Thymus (tissue), 11 donors: Measurements from ENCODE around the gene KRT77. TPM values are rescaled to one million over a fixed set of nuclear protein-coding genes. Genes with fewer than 3 reads are reported as not detected.

ENCODE experiments used
- DNase-seq, 9 donors: peaks; one replicate each; pipeline ENCODE4 v3.0.0-alpha.2; 2013; ENCODE audit warnings: low spot score in 9 of 9, low read depth in 6 of 9, missing footprints in 1 of 9
- H3K27ac ChIP-seq, 2 donors: one replicate each; pipeline ENCODE4 v1.5.1; 2013; ENCODE audit warnings: control low read depth in 1 of 2, low read depth in 1 of 2, low read length in 1 of 2, mild to moderate bottlenecking in 1 of 2, moderate library complexity in 1 of 2
- H3K27me3 ChIP-seq, 2 donors: one replicate each; pipeline ENCODE4 v1.5.1; 2013; ENCODE audit warnings: low read length in 1 of 2; ENCODE audit not compliant: control insufficient read depth in 2 of 2, insufficient read depth in 1 of 2
- H3K36me3 ChIP-seq, 2 donors: one replicate each; pipeline ENCODE4 v1.5.1; 2013; ENCODE audit warnings: low read length in 1 of 2, mild to moderate bottlenecking in 1 of 2, moderate library complexity in 1 of 2; ENCODE audit not compliant: control insufficient read depth in 2 of 2, insufficient read depth in 2 of 2
- H3K4me1 ChIP-seq, 2 donors: one replicate each; pipeline ENCODE4 v1.5.1; 2013; ENCODE audit warnings: low read length in 2 of 2; ENCODE audit not compliant: control insufficient read depth in 2 of 2, insufficient read depth in 2 of 2
- H3K4me3 ChIP-seq, 2 donors: one replicate each; pipeline ENCODE4 v1.5.1; 2013; ENCODE audit warnings: low read length in 2 of 2, control low read depth in 1 of 2, mild to moderate bottlenecking in 1 of 2
- H3K9me3 ChIP-seq, 2 donors: one replicate each; pipeline ENCODE4 v1.5.1; 2013; ENCODE audit warnings: low read length in 1 of 2, mild to moderate bottlenecking in 1 of 2; ENCODE audit not compliant: control insufficient read depth in 2 of 2, insufficient read depth in 1 of 2
- WGBS: extraction: QIAGEN DNeasy Blood & Tissue Kit; methylation state at CpG from one replicate; pipeline ENCODE4 v1.1.7; 2013; 5-methylcytosine and 5-hydroxymethylcytosine counted together
- polyA plus RNA-seq: library from polyadenylated mRNA; stranded (reverse); fragments of 200-250 nt; gene quantifications from one replicate; pipeline ENCODE4 v1.2.3, GENCODE V29; 2013
- total RNA-seq: library from RNA; stranded (reverse); fragments of 120-200 nt; gene quantifications from one replicate; pipeline ENCODE4 v1.2.4, GENCODE V29; 2013
- donor health status: healthy.

KRT77 gene
- total and polyA plus RNA-seq, 2 donors = 0.66 to 4.1 TPM

- WGBS = 96% methylated on average over 3 of the region's 3 CpGs
- H3K36me3 ChIP-seq = no peaks in the 10 kb centered on the region
- H3K9me3 ChIP-seq = no peaks in the 10 kb centered on the region
- no peak overlapping the region for H3K27ac ChIP-seq
- no peak for DNase-seq
- peaks cover 0 to 11% of the 10 kb centered on the region in 2 donors for H3K4me1 ChIP-seq
- no peak overlapping the region for H3K4me3 ChIP-seq
- H3K27me3 ChIP-seq = peaks cover 0 to 31% of the 10 kb centered on the region in 2 donors
Observed at GRCh38 chr12:52686063-52686462, 17.3 kb downstream of the KRT77 start.

GRCh38 chr12:52685406-52685890, 17.9 kb downstream of the KRT77 start:
- Histone ChIP-seq H3K4me3 (no peak overlapping the region), H3K27ac (no peak overlapping the region), H3K4me1 (peaks cover 0 to 6% of the 10 kb centered on the region in 2 donors), H3K27me3 (peaks cover 0 to 25% of the 10 kb centered on the region in 2 donors), H3K9me3 (no peaks in the 10 kb centered on the region), H3K36me3 (no peaks in the 10 kb centered on the region)
- 87% methylated on average over 6 of the region's 6 CpGs for WGBS
- no peak for DNase-seq

- Histone ChIP-seq H3K36me3 (no peaks in the 10 kb centered on the region), H3K27me3 (peaks cover 0 to 20% of the 10 kb centered on the region in 2 donors), H3K4me3 (no peak overlapping the region), H3K4me1 (peaks cover 0 to 4% of the 10 kb centered on the region in 2 donors), H3K9me3 (no peaks in the 10 kb centered on the region), H3K27ac (no peak overlapping the region)
- 96% methylated on average over 2 of the region's 2 CpGs for WGBS
- peak in 1 of 9 donors; percentile 10 for DNase-seq
Observed at GRCh38 chr12:52684431-52684830, 18.9 kb downstream of the KRT77 start.

- peak overlapping the region in 1 of 2 donors; percentile 48 for H3K27ac ChIP-seq
- no peak for DNase-seq
- 96% methylated on average over 12 of the region's 12 CpGs for WGBS
- no peaks in the 10 kb centered on the region for H3K9me3 ChIP-seq
- peaks cover 0 to 18% of the 10 kb centered on the region in 2 donors for H3K27me3 ChIP-seq
- H3K4me3 ChIP-seq = no peak overlapping the region
- H3K4me1 ChIP-seq = peaks cover 0 to 4% of the 10 kb centered on the region in 2 donors
- no peaks in the 10 kb centered on the region for H3K36me3 ChIP-seq
Observed at GRCh38 chr12:52683575-52684300, 19.6 kb downstream of the KRT77 start.

- 92% methylated on average over 4 of the region's 4 CpGs for WGBS
- H3K27me3 ChIP-seq = peaks cover 0 to 12% of the 10 kb centered on the region in 2 donors
Observed at GRCh38 chr12:52682938-52683574, 20.3 kb downstream of the KRT77 start.

GRCh38 chr12:52682381-52682660, 21.0 kb downstream of the KRT77 start:
- H3K27me3 ChIP-seq = peaks cover 0 to 7% of the 10 kb centered on the region in 2 donors
- H3K36me3 ChIP-seq = no peaks in the 10 kb centered on the region
- no peak for DNase-seq
- 94% methylated on average over 2 of the region's 2 CpGs for WGBS
- H3K9me3 ChIP-seq = no peaks in the 10 kb centered on the region
- peaks cover 0 to 4% of the 10 kb centered on the region in 2 donors for H3K4me1 ChIP-seq
- no peak overlapping the region for H3K27ac ChIP-seq
- no peak overlapping the region for H3K4me3 ChIP-seq

More at GRCh38 chr12:52682938-52683574, 20.3 kb downstream of the KRT77 start:
- DNase-seq = no peak
- Histone ChIP-seq H3K4me1 (peaks cover 0 to 4% of the 10 kb centered on the region in 2 donors), H3K9me3 (no peaks in the 10 kb centered on the region), H3K36me3 (no peaks in the 10 kb centered on the region), H3K27ac (peak overlapping the region in 1 of 2 donors; percentile 48), H3K4me3 (no peak overlapping the region)

- WGBS = 61% methylated on average over 12 of the region's 12 CpGs
- no peaks in the 10 kb centered on the region for H3K36me3 ChIP-seq
- H3K9me3 ChIP-seq = no peaks in the 10 kb centered on the region
- H3K27me3 ChIP-seq = peaks cover 0 to 7% of the 10 kb centered on the region in 2 donors
- H3K4me1 ChIP-seq = peaks cover 0 to 4% of the 10 kb centered on the region in 2 donors
- DNase-seq = peak in 4 of 9 donors; percentile 8 to 55 (median 26)
- H3K27ac ChIP-seq = peak overlapping the region in 1 of 2 donors; percentile 37
- no peak overlapping the region for H3K4me3 ChIP-seq
Observed at GRCh38 chr12:52681526-52682380, 21.6 kb downstream of the KRT77 start.

GRCh38 chr12:52680363-52680762, 23.0 kb downstream of the KRT77 start, which contains the start of gene KRT1:
TSS of gene KRT1 (minus strand) at chr12:52680407. CDS start at chr12:52680348, 59 bp downstream.
- no peak within 1 kb of the TSS for H3K27ac ChIP-seq
- DNase-seq = no peak
- 96% methylated on average over 3 of the region's 3 CpGs for WGBS

More at GRCh38 chr12:52680363-52680762, 23.0 kb downstream of the KRT77 start, which contains the start of gene KRT1:
- H3K4me1 ChIP-seq = peaks cover 0 to 4% of the 10 kb centered on the region in 2 donors
- peaks cover 0 to 4% of the 10 kb centered on the region in 2 donors for H3K27me3 ChIP-seq
- no peaks in the 10 kb centered on the region for H3K36me3 ChIP-seq
- H3K9me3 ChIP-seq = no peaks in the 10 kb centered on the region
- no peak within 1 kb of the TSS for H3K4me3 ChIP-seq
